Suprapubic skin (tissue), 4 donors: ENCODE data around the gene MAST4.

Source experiments
- EP300 ChIP-seq: sonication (generic); formaldehyde crosslinking; IDR thresholded peaks from one replicate; pipeline ENCODE4 v1.6.1; 2017; ENCODE audit warnings: antibody characterized with exemption
- POLR2A ChIP-seq, 2 donors: fragments of 450-650 bp; IDR thresholded peaks; one replicate each; pipeline ENCODE4 v1.6.1; 2017; ENCODE audit warnings: antibody characterized with exemption in 2 of 2, mild to moderate bottlenecking in 2 of 2, moderate library complexity in 2 of 2
- POLR2AphosphoS5 ChIP-seq, 3 donors: sonication (generic); formaldehyde crosslinking; IDR thresholded peaks; one replicate each; pipeline ENCODE4 v1.6.1; 2017; ENCODE audit warnings: antibody characterized with exemption in 3 of 3
- TF ChIP-seq, protein P1 (sequence below), 2 donors: fragments of 200-600 bp in 1 of 2; fragments of 450-650 bp in 1 of 2; sonication (generic) in 1 of 2; IDR thresholded peaks; one replicate each; pipeline ENCODE4 v1.5.1; 2016 to 2019; ENCODE audit warnings: antibody characterized with exemption in 2 of 2, mild to moderate bottlenecking in 1 of 2, moderate library complexity in 1 of 2

DNA sequence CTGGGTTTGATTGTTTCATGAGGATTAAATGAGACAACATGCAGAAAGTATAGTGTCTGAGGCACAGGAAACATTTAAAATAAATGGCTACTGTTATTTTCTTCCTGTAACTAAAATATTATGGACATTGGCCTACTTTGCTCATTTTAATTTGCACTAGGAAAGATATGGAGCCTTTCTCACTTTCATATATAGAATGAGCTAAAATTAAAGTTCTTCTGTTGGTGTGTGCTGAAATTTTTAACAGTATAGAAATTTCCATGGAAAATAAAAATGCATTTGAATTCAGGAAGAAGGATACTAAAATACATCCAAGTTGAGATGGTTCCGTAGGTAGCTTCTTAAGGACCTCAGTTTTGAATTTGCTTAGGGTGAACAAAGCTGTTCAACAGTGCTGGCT, 131.9 kb downstream of the MAST4 start:
- no peak for TF ChIP-seq EP300
- TF ChIP-seq, protein P1, sequence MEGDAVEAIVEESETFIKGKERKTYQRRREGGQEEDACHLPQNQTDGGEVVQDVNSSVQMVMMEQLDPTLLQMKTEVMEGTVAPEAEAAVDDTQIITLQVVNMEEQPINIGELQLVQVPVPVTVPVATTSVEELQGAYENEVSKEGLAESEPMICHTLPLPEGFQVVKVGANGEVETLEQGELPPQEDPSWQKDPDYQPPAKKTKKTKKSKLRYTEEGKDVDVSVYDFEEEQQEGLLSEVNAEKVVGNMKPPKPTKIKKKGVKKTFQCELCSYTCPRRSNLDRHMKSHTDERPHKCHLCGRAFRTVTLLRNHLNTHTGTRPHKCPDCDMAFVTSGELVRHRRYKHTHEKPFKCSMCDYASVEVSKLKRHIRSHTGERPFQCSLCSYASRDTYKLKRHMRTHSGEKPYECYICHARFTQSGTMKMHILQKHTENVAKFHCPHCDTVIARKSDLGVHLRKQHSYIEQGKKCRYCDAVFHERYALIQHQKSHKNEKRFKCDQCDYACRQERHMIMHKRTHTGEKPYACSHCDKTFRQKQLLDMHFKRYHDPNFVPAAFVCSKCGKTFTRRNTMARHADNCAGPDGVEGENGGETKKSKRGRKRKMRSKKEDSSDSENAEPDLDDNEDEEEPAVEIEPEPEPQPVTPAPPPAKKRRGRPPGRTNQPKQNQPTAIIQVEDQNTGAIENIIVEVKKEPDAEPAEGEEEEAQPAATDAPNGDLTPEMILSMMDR (IDR thresholded peaks at IDR 0.05): no peak
- TF ChIP-seq POLR2A (IDR thresholded peaks at IDR 0.05): no peak
- TF ChIP-seq POLR2AphosphoS5 (IDR thresholded peaks at IDR 0.05): no peak
